Natural killer cell (primary cell): ENCODE measurements around the gene TMPRSS11A. TPM values are rescaled to one million over a fixed set of nuclear protein-coding genes. Genes with fewer than 3 reads are reported as not detected.

ENCODE experiments used
- ATAC-seq, 3 donors: fragments of 150-1000 bp in 2 of 3; fragments of 200-7000 bp in 1 of 3; cut with Tn5 transposase; 1 replicate in 1 of 3; 2 replicates in 2 of 3; pipeline ENCODE4 v1.10.0; 2021; ENCODE audit warnings: mild to moderate bottlenecking in 2 of 3, moderate library complexity in 2 of 3
- DNase-seq, 2 donors: peaks; one replicate each; pipeline versions ENCODE4 v3.0.0 to v3.0.0-alpha.2; 2013 to 2021; ENCODE audit warnings: mixed read lengths in 1 of 2
- H3K27ac ChIP-seq: one replicate; pipeline ENCODE4 v1.5.1; 2013; ENCODE audit warnings: mild to moderate bottlenecking, low read length
- H3K27me3 ChIP-seq: one replicate; pipeline ENCODE4 v1.6.1; 2013; ENCODE audit warnings: low read length; ENCODE audit not compliant: control insufficient read depth, insufficient read depth
- H3K36me3 ChIP-seq: one replicate; pipeline ENCODE4 v1.6.1; 2013; ENCODE audit warnings: low read length; ENCODE audit not compliant: control insufficient read depth, insufficient read depth
- H3K4me1 ChIP-seq: one replicate; pipeline ENCODE4 v1.6.1; 2013; ENCODE audit warnings: low read length; ENCODE audit not compliant: control insufficient read depth, insufficient read depth
- H3K4me3 ChIP-seq: one replicate; pipeline ENCODE4 v1.5.1; 2013; ENCODE audit warnings: low read length
- H3K9me3 ChIP-seq: one replicate; pipeline ENCODE4 v1.6.1; 2013; ENCODE audit warnings: low read length; ENCODE audit not compliant: control insufficient read depth, insufficient read depth
- H3K27ac Mint-ChIP-seq, 2 donors: one replicate each; pipeline ENCODE4 v1.8.0; 2022; ENCODE audit warnings: mild to moderate bottlenecking in 2 of 2, mixed read lengths in 2 of 2, moderate library complexity in 1 of 2
- H3K27me3 Mint-ChIP-seq, 2 donors: one replicate each; pipeline ENCODE4 v1.8.0; 2022; ENCODE audit warnings: low read depth in 2 of 2, mixed read lengths in 2 of 2
- H3K36me3 Mint-ChIP-seq: one replicate; pipeline ENCODE4 v1.8.0; 2022; ENCODE audit warnings: mixed read lengths
- H3K4me1 Mint-ChIP-seq, 2 donors: one replicate each; pipeline ENCODE4 v1.8.0; 2022; ENCODE audit warnings: mixed read lengths in 2 of 2
- H3K4me3 Mint-ChIP-seq: one replicate; pipeline ENCODE4 v1.8.0; 2022; ENCODE audit warnings: mild to moderate bottlenecking, moderate library complexity, mixed read lengths
- H3K9me3 Mint-ChIP-seq, 2 donors: one replicate each; pipeline ENCODE4 v1.8.0; 2022; ENCODE audit warnings: mixed read lengths in 2 of 2
- WGBS: methylation state at CpG from one replicate; pipeline ENCODE4 v1.1.7; 2013; ENCODE audit warnings: missing lambda C conversion rate; ENCODE audit not compliant: insufficient coverage; 5-methylcytosine and 5-hydroxymethylcytosine counted together
- intact Hi-C: fragments of 100-400 bp; cut with micrococcal nuclease; formaldehyde crosslinking; loops from one replicate; pipeline ENCODE4 v1.14.2; 2022
- total RNA-seq, 4 donors: library from RNA; stranded (reverse); fragments of 120-200 nt in 1 of 4; gene quantifications; one replicate each; pipeline versions ENCODE4 v1.2.3 to v1.2.4, GENCODE V29; 2013 to 2022
- TF ChIP-seq, protein P1 (sequence below): fragments of 200-600 bp; IDR thresholded peaks from one replicate; pipeline ENCODE4 v1.8.0; 2022; ENCODE audit warnings: antibody characterized with exemption

The TMPRSS11A gene
- total RNA-seq, 3 donors from 2014 or later (not counting 1 experiment from before 2014, with no cell fraction given) = not detected

DNA sequence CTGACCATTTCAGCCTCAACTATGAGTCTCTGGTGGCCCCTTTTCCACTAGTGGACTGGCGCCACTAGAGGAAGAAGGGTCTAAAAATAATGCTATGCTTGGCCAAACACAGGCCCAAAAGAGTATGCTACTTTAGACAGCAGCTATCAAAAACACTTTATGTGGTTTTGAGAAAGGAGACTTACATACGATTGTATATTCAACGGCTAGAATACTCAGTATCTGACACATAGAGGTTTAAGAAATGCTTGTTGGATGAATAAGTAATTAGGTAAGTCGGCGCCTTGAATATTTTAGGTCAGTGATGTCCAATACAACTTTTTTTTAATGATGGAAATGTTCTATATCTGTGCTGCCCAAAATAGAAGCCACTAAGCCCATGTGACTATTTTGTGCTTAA lies 25.7 kb upstream of the TMPRSS11A start:
- no peaks in the 10 kb centered on the region for H3K9me3 Mint-ChIP-seq
- 92% methylated on average over 5 of the region's 5 CpGs for WGBS
- no peaks in the 10 kb centered on the region for H3K4me1 Mint-ChIP-seq
- no peak overlapping the region for H3K4me3 Mint-ChIP-seq
- H3K4me3 ChIP-seq = no peak overlapping the region
- ATAC-seq = no peak
- TF ChIP-seq, protein P1, sequence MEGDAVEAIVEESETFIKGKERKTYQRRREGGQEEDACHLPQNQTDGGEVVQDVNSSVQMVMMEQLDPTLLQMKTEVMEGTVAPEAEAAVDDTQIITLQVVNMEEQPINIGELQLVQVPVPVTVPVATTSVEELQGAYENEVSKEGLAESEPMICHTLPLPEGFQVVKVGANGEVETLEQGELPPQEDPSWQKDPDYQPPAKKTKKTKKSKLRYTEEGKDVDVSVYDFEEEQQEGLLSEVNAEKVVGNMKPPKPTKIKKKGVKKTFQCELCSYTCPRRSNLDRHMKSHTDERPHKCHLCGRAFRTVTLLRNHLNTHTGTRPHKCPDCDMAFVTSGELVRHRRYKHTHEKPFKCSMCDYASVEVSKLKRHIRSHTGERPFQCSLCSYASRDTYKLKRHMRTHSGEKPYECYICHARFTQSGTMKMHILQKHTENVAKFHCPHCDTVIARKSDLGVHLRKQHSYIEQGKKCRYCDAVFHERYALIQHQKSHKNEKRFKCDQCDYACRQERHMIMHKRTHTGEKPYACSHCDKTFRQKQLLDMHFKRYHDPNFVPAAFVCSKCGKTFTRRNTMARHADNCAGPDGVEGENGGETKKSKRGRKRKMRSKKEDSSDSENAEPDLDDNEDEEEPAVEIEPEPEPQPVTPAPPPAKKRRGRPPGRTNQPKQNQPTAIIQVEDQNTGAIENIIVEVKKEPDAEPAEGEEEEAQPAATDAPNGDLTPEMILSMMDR = no peak
- H3K9me3 ChIP-seq = no peaks in the 10 kb centered on the region
- H3K4me1 ChIP-seq = no peaks in the 10 kb centered on the region
- H3K27ac ChIP-seq = no peak overlapping the region
- intact Hi-C loops = loop anchor here (2.0 kb wide), 1 partner anchor 186 kb away; no protein-coding TSS in a partner anchor
- no peaks in the 10 kb centered on the region for H3K27me3 ChIP-seq
- no peaks in the 10 kb centered on the region for H3K36me3 ChIP-seq
- no peak for DNase-seq
- H3K36me3 Mint-ChIP-seq = no peaks in the 10 kb centered on the region
- H3K27me3 Mint-ChIP-seq = peaks cover 0 to 8% of the 10 kb centered on the region in 2 donors
- no peak overlapping the region for H3K27ac Mint-ChIP-seq

- no peak for ATAC-seq
- intact Hi-C loops = no loop called here
- H3K36me3 ChIP-seq = no peaks in the 10 kb centered on the region
- no peak for DNase-seq
- Mint-ChIP-seq H3K27ac (no peak overlapping the region), H3K36me3 (no peaks in the 10 kb centered on the region), H3K27me3 (peaks cover 8% of the 10 kb centered on the region in 2 donors), H3K4me1 (no peaks in the 10 kb centered on the region), H3K9me3 (peaks cover 0 to 4% of the 10 kb centered on the region in 2 donors), H3K4me3 (no peak overlapping the region)
- no peaks in the 10 kb centered on the region for H3K9me3 ChIP-seq
- no peak overlapping the region for H3K4me3 ChIP-seq
- TF ChIP-seq, protein P1 = no peak
- WGBS = 80% methylated on average over 2 of the region's 2 CpGs
- no peaks in the 10 kb centered on the region for H3K4me1 ChIP-seq
- no peak overlapping the region for H3K27ac ChIP-seq
- no peaks in the 10 kb centered on the region for H3K27me3 ChIP-seq
Measured at GRCh38 chr4:67983333-67983732, 20.0 kb upstream of the TMPRSS11A start.

GRCh38 chr4:67980512-67980911 lies 17.2 kb upstream of the TMPRSS11A start:
- DNase-seq (no peak), ATAC-seq (no peak)
- intact Hi-C loops = no loop called here
- 91% methylated on average over 6 of the region's 6 CpGs for WGBS
- Mint-ChIP-seq H3K27me3 (peaks cover 0 to 8% of the 10 kb centered on the region in 2 donors), H3K36me3 (no peaks in the 10 kb centered on the region), H3K4me3 (no peak overlapping the region), H3K9me3 (peaks cover 0 to 7% of the 10 kb centered on the region in 2 donors), H3K27ac (no peak overlapping the region), H3K4me1 (no peaks in the 10 kb centered on the region)
- Histone ChIP-seq H3K27me3 (no peaks in the 10 kb centered on the region), H3K27ac (no peak overlapping the region), H3K4me1 (no peaks in the 10 kb centered on the region), H3K4me3 (no peak overlapping the region), H3K9me3 (no peaks in the 10 kb centered on the region), H3K36me3 (no peaks in the 10 kb centered on the region)
- TF ChIP-seq, protein P1 = no peak

DNA sequence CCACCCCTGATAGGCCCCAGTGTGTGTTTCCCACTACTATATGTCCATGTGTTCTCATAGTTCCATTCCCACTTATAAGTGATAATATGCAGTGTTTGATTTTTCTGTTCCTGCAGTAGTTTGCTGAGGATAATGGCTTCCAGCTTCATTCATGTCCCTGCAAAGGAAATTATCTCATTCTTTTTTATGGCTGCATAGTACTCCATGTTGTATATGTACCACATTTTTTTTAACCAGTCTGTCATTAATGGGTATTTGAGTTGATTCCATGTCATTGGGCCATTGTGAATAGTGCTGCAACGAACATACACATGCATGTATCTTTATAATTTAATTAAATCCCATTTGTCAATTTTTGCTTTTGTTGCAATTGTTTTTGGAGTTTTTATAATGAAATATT lies 10.3 kb upstream of the TMPRSS11A start:
- H3K36me3 ChIP-seq = no peaks in the 10 kb centered on the region
- TF ChIP-seq, protein P1 = no peak
- Mint-ChIP-seq H3K9me3 (peaks cover 4 to 7% of the 10 kb centered on the region in 2 donors), H3K36me3 (no peaks in the 10 kb centered on the region), H3K4me1 (no peaks in the 10 kb centered on the region), H3K4me3 (no peak overlapping the region), H3K27me3 (peaks cover 0 to 2% of the 10 kb centered on the region in 2 donors), H3K27ac (no peak overlapping the region)
- H3K27ac ChIP-seq = no peak overlapping the region
- ATAC-seq (no peak), DNase-seq (no peak)
- no CpG with 5 or more reads among the region's 1 CpG for WGBS
- no peaks in the 10 kb centered on the region for H3K27me3 ChIP-seq
- H3K9me3 ChIP-seq = no peaks in the 10 kb centered on the region
- H3K4me1 ChIP-seq = no peaks in the 10 kb centered on the region
- intact Hi-C loops = no loop called here
- H3K4me3 ChIP-seq = no peak overlapping the region
